AG04450 (cell line): ENCODE measurements around the gene DEFB113. TPM values are rescaled to one million over a fixed set of nuclear protein-coding genes. Genes with fewer than 3 reads are reported as not detected.

Experiments
- CTCF ChIA-PET: fragments of 300-600, 350-600 bp; formaldehyde crosslinking; extraction: SDS; loops from one replicate; lab custom pipeline; 2022; ENCODE audit warnings: antibody characterized with exemption, inconsistent platforms; lab: Charles Lee
- POLR2A ChIA-PET: fragments of 350-600 bp; formaldehyde crosslinking; extraction: SDS; loops from one replicate; lab custom pipeline; 2021; ENCODE audit warnings: antibody characterized with exemption, inconsistent platforms; lab: Yijun Ruan, JAX
- DNase-seq: peaks from one replicate; pipeline ENCODE4 v3.0.0-alpha.2; 2011; ENCODE audit warnings: low read depth, low spot score
- H3K27ac ChIP-seq: one replicate; pipeline ENCODE4 v1.5.1; 2012; ENCODE audit warnings: low read depth, low read length, control low read depth
- H3K27me3 ChIP-seq: one replicate; pipeline ENCODE4 v1.6.0; 2012; ENCODE audit warnings: low read length; ENCODE audit not compliant: control insufficient read depth, insufficient read depth
- H3K4me3 ChIP-seq: 2 replicates; pipeline ENCODE4 v1.5.1; 2011; ENCODE audit warnings: mild to moderate bottlenecking, low read depth, low read length, control low read depth
- H3K9me3 ChIP-seq: 2 replicates; pipeline ENCODE4 v1.5.1; 2012; ENCODE audit warnings: low read length; ENCODE audit not compliant: control insufficient read depth, insufficient read depth
- CTCF ChIP-seq: IDR thresholded peaks from 2 replicates; pipeline ENCODE4 v1.5.1; 2011; ENCODE audit warnings: low read depth, low read length, control low read depth, inconsistent platforms
- polyA plus RNA-seq: library from polyadenylated mRNA; depleted of rRNA; stranded (reverse); fragments of >200 nt; gene quantifications from 2 replicates; pipeline ENCODE4 v1.2.3, GENCODE V29; 2011; rRNA removed

Gene DEFB113
- polyA plus RNA-seq, 1 experiment: not detected

- Histone ChIP-seq H3K4me3 (no peak overlapping the region), H3K9me3 (no peaks in the 10 kb centered on the region), H3K27me3 (no peaks in the 10 kb centered on the region), H3K27ac (no peak overlapping the region)
- no peak for DNase-seq
- POLR2A ChIA-PET: no interaction called here
- CTCF ChIA-PET: no interaction called here
- no peak for TF ChIP-seq CTCF
These were observed 50.6 kb downstream of the DEFB113 start for GRCh38 chr6:49918787-49919186.

Other genes with a start within 250 kb of the DEFB113 start
- gene CRISP3, start 225.2 kb downstream of the DEFB113 start, polyA plus RNA-seq: not detected in 2 replicates
- not detected in 2 replicates for gene PGK2, start 182.3 kb downstream of the DEFB113 start, polyA plus RNA-seq
- gene CRISP1, start 103.1 kb downstream of the DEFB113 start, polyA plus RNA-seq: not detected in 2 replicates
- not detected in 2 replicates for gene DEFB114, start 5.5 kb downstream of the DEFB113 start, polyA plus RNA-seq
- not detected in 2 replicates for gene DEFB110, start 52.4 kb upstream of the DEFB113 start, polyA plus RNA-seq
- gene DEFB112, start 80.3 kb upstream of the DEFB113 start, polyA plus RNA-seq: not detected in 2 replicates